Measurements from ENCODE around the gene PPHLN1. TPM values are rescaled to one million over a fixed set of nuclear protein-coding genes. Genes with fewer than 3 reads are reported as not detected.
A peak's percentile ranks its signal among the peaks of the same experiment; 100 is the strongest.

Gene PPHLN1
- total RNA-seq, 6 experiments from 2014 or later: 15.8 to 33.0 (median 21.5) TPM

- DNase-seq (no peak), ATAC-seq (peak; percentile 63 to 76 (median 74))
- Histone ChIP-seq H3K36me3 (peaks cover 0 to 6% (median 2%) of the 10 kb centered on the region in 4 donors), H3K27me3 (no peaks in the 10 kb centered on the region), H3K4me3 (no peak overlapping the region), H3K4me1 (peaks cover 0 to 6% (median 1%) of the 10 kb centered on the region in 4 donors), H3K9me3 (no peaks in the 10 kb centered on the region), H3K27ac (no peak overlapping the region)
- intact Hi-C loops (cut with DNase I): loop anchor here (5.0 kb wide), 2 partner anchors 200 to 205 kb away; no protein-coding TSS in a partner anchor
- no peak for TF ChIP-seq POLR2A (IDR thresholded peaks at IDR 0.05)
- TF ChIP-seq, protein P1, sequence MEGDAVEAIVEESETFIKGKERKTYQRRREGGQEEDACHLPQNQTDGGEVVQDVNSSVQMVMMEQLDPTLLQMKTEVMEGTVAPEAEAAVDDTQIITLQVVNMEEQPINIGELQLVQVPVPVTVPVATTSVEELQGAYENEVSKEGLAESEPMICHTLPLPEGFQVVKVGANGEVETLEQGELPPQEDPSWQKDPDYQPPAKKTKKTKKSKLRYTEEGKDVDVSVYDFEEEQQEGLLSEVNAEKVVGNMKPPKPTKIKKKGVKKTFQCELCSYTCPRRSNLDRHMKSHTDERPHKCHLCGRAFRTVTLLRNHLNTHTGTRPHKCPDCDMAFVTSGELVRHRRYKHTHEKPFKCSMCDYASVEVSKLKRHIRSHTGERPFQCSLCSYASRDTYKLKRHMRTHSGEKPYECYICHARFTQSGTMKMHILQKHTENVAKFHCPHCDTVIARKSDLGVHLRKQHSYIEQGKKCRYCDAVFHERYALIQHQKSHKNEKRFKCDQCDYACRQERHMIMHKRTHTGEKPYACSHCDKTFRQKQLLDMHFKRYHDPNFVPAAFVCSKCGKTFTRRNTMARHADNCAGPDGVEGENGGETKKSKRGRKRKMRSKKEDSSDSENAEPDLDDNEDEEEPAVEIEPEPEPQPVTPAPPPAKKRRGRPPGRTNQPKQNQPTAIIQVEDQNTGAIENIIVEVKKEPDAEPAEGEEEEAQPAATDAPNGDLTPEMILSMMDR (IDR thresholded peaks at IDR 0.05): peak; percentile 63 to 70 (median 66)
- 21% methylated on average over 4 of the region's 4 CpGs for WGBS (ENCODE audit: insufficient coverage, low coverage, low lambda C conversion rate, missing lambda C conversion rate)
Observed at GRCh38 chr12:42332301-42333285, 6.6 kb downstream of the PPHLN1 start.

DNA sequence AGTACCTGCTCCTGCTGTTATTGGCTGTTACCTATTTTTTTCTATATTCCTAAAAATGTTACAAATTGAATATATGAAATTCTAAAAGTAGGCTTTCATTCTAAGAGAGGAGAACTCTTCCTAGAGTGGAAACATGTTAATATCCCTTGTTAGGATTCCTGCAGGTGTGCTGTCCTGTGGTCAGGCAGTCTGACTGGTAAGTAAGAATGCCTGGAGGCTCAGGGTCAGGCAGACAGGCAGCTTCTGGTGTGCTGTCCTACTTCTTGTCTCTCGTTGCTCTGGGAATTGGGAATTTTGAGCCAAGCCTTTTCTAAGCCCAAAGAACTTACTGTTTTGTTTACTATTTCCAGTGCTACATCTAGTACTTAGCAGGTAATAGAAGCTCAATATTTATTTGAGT, 10.3 kb downstream of the PPHLN1 start:
- WGBS (ENCODE audit: insufficient coverage, low coverage, low lambda C conversion rate, missing lambda C conversion rate): 80% methylated on average over 1 of the region's 1 CpG
- TF ChIP-seq, protein P1 (IDR thresholded peaks at IDR 0.05): no peak
- no peak for TF ChIP-seq POLR2A (IDR thresholded peaks at IDR 0.05)
- H3K4me1 ChIP-seq: peaks cover 0 to 6% (median 0%) of the 10 kb centered on the region in 4 donors
- peaks cover 0 to 6% (median 2%) of the 10 kb centered on the region in 4 donors for H3K36me3 ChIP-seq
- no peak for ATAC-seq
- intact Hi-C loops (cut with DNase I): no loop called here
- H3K4me3 ChIP-seq: no peak overlapping the region
- H3K27me3 ChIP-seq: no peaks in the 10 kb centered on the region
- H3K27ac ChIP-seq: no peak overlapping the region
- no peak for DNase-seq
- no peaks in the 10 kb centered on the region for H3K9me3 ChIP-seq

DNA sequence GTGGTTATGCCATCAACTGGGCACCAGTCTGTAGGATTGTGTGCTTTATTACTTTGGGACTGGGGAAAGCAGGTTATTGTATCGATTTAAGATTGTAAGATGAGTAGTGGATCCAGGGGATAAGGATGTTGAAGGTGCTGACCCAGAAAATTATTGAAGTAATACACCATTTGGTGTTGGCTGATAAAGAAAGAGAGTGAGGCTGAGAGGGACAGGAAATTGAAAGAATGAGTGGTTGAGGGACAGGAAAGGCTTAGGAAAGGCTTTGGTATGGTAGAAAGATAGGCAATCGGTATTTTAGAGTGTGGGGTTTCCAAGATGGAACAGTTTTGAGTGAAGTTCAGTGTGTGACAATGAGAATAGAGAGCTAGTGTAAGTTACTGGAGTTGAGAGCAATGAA, 12.3 kb downstream of the PPHLN1 start:
- intact Hi-C loops (cut with DNase I): no loop called here
- no peak overlapping the region for H3K27ac ChIP-seq
- 68% methylated on average over 2 of the region's 2 CpGs for WGBS (ENCODE audit: insufficient coverage, low coverage, low lambda C conversion rate, missing lambda C conversion rate)
- ATAC-seq: no peak
- no peak for TF ChIP-seq POLR2A (IDR thresholded peaks at IDR 0.05)
- TF ChIP-seq, protein P1 (IDR thresholded peaks at IDR 0.05): no peak
- no peaks in the 10 kb centered on the region for H3K27me3 ChIP-seq
- H3K4me1 ChIP-seq: no peaks in the 10 kb centered on the region
- H3K9me3 ChIP-seq: no peaks in the 10 kb centered on the region
- DNase-seq: no peak
- H3K4me3 ChIP-seq: no peak overlapping the region
- peaks cover 0 to 6% (median 2%) of the 10 kb centered on the region in 4 donors for H3K36me3 ChIP-seq

DNA sequence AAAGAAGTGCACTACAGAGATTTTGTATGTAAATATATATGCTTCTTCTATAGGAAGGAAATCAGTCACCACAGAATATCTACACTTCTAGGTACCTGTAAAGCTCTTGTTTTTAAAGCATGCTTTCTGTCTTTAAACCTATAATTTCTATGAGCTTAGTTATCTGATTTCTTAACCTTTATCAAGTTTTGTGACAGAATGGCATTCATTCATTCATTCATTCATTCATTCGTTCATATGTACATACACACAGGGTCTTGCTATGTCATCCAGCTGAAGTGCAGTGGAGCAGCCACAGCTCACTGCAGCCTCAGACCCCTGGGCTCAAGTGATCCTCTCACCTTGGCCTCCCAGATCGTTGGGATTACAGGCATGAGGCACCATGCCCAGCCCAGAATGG, 16.1 kb downstream of the PPHLN1 start:
- H3K9me3 ChIP-seq: no peaks in the 10 kb centered on the region
- peaks cover 0 to 3% (median 0%) of the 10 kb centered on the region in 4 donors for H3K36me3 ChIP-seq
- H3K4me1 ChIP-seq: no peaks in the 10 kb centered on the region
- no peak overlapping the region for H3K27ac ChIP-seq
- TF ChIP-seq POLR2A (IDR thresholded peaks at IDR 0.05): no peak
- TF ChIP-seq, protein P1 (IDR thresholded peaks at IDR 0.05): no peak
- H3K4me3 ChIP-seq: no peak overlapping the region
- DNase-seq (no peak), ATAC-seq (no peak)
- 69% methylated on average over 2 of the region's 2 CpGs for WGBS (ENCODE audit: insufficient coverage, low coverage, low lambda C conversion rate, missing lambda C conversion rate)
- intact Hi-C loops (cut with DNase I): no loop called here
- no peaks in the 10 kb centered on the region for H3K27me3 ChIP-seq
